K562 (cell line): ENCODE measurements around the gene DLX6. TPM values are rescaled to one million over a fixed set of nuclear protein-coding genes. Genes with fewer than 3 reads are reported as not detected.

Experiments used
- ATAC-seq: fragments of 200-7000 bp; cut with Tn5 transposase; 3 replicates; pipeline ENCODE4 v1.9.1; 2020; ENCODE audit warnings: moderate library complexity
- BruUV-seq: library from RNA; stranded (reverse); fragments of 400-500 nt; replicated peaks from 2 replicates; lab custom pipeline; 2021; lab: Mats Ljungman, UMichigan
- CTCF ChIA-PET: fragments of 300-600 bp; formaldehyde crosslinking; extraction: SDS; loops from one replicate; lab custom pipeline; 2021; ENCODE audit warnings: low intra/inter-chr PET ratio; lab: Yijun Ruan, JAX
- POLR2A ChIA-PET: fragments of 300-600, 350-650 bp; sonication (Branson Sonifier 250); formaldehyde crosslinking; extraction: SDS; loops from one replicate; lab custom pipeline; 2021; ENCODE audit warnings: antibody characterized with exemption, inconsistent platforms; lab: Yijun Ruan, JAX
- DNase-seq, 4 experiments: peaks; one replicate each; pipeline versions ENCODE4 v3.0.0 to v3.0.0-alpha.2; 2011 to 2018; ENCODE audit warnings: low spot score in 3 of 4, mixed read lengths in 3 of 4; ENCODE audit errors: extremely low read depth in 1 of 4
- FAIRE-seq: peaks from 2 replicates; lab custom pipeline; 2011; peaks lifted over from hg19 to GRCh38; lab: Jason Lieb, UNC
- H2AFZ ChIP-seq: 2 replicates; pipeline ENCODE4 v1.6.0; 2011; ENCODE audit warnings: low read depth, low read length, control low read depth, inconsistent platforms
- H3K27ac ChIP-seq: fragments of 200-600 bp; 3 replicates; pipeline ENCODE4 v1.8.0; 2011; ENCODE audit warnings: low read depth, mild to moderate bottlenecking, control low read depth, inconsistent platforms, low read length, moderate library complexity, mixed read lengths; ENCODE audit errors: extremely low read depth
- H3K27me3 ChIP-seq, 2 experiments: fragments of 300-600 bp in 1 of 2; 2 replicates in 1 of 2; 3 replicates in 1 of 2; pipeline versions ENCODE4 v1.6.0 to v1.8.0; 2011; ENCODE audit warnings: inconsistent platforms in 2 of 2, low read length in 2 of 2, mild to moderate bottlenecking in 1 of 2, mixed read lengths in 1 of 2, moderate library complexity in 1 of 2; ENCODE audit not compliant: control insufficient read depth in 2 of 2, insufficient read depth in 2 of 2
- H3K36me3 ChIP-seq: fragments of 300-600 bp; 3 replicates; pipeline ENCODE4 v1.8.0; 2011; ENCODE audit warnings: mild to moderate bottlenecking, low read length, inconsistent platforms; ENCODE audit not compliant: control insufficient read depth, insufficient read depth
- H3K4me1 ChIP-seq, 2 experiments: fragments of 200-600 bp in 1 of 2; replicated peaks in 1 of 2; 2 replicates in 1 of 2; 3 replicates in 1 of 2; pipeline versions ENCODE4 v1.5.1 to v1.8.0; 2011; ENCODE audit warnings: inconsistent platforms in 2 of 2, low read length in 2 of 2, mild to moderate bottlenecking in 1 of 2, mixed read lengths in 1 of 2, moderate library complexity in 1 of 2; ENCODE audit not compliant: control insufficient read depth in 2 of 2, insufficient read depth in 2 of 2
- H3K4me2 ChIP-seq: 2 replicates; pipeline ENCODE4 v1.6.1; 2011; ENCODE audit warnings: low read length, control low read depth, inconsistent platforms, mixed read lengths; ENCODE audit not compliant: insufficient read depth
- H3K4me3 ChIP-seq: fragments of 200-600 bp; sonication (generic), shearing (Covaris generic); 2 replicates; pipeline ENCODE4 v1.5.1; 2016; ENCODE audit warnings: control low read depth, inconsistent platforms
- H3K79me2 ChIP-seq: fragments of 200-600 bp; 3 replicates; pipeline ENCODE4 v1.8.0; 2011; ENCODE audit warnings: low read length, inconsistent platforms; ENCODE audit not compliant: control insufficient read depth, insufficient read depth
- H3K9ac ChIP-seq, 2 experiments: 2 replicates each; pipeline versions ENCODE4 v1.6.0 to v1.6.1; 2011; ENCODE audit warnings: low read depth in 2 of 2, low read length in 2 of 2, control low read depth in 1 of 2, inconsistent platforms in 1 of 2, mild to moderate bottlenecking in 1 of 2, mixed read lengths in 1 of 2; ENCODE audit not compliant: insufficient read depth in 1 of 2
- H3K9me1 ChIP-seq: one replicate; pipeline ENCODE4 v1.6.0; 2011; ENCODE audit warnings: inconsistent platforms, mild to moderate bottlenecking, low read length, moderate library complexity; ENCODE audit not compliant: control insufficient read depth, insufficient read depth
- H3K9me3 ChIP-seq: replicated peaks from 2 replicates; pipeline ENCODE4 v1.5.1; 2011; ENCODE audit warnings: low read depth, low read length, inconsistent platforms; ENCODE audit not compliant: control insufficient read depth, insufficient read depth
- H4K20me1 ChIP-seq: replicated peaks from 2 replicates; pipeline ENCODE4 v1.6.1; 2011; ENCODE audit warnings: low read length, inconsistent platforms, mixed read lengths; ENCODE audit not compliant: control insufficient read depth, insufficient read depth
- ADNP ChIP-seq: fragments of 200-800 bp; sonication (Bioruptor generic); IDR thresholded peaks from 2 replicates; pipeline ENCODE4 v1.6.1; 2016; ENCODE audit warnings: missing genetic modification characterization, missing compliant biosample characterization
- DACH1 ChIP-seq: fragments of 450-650 bp; IDR thresholded peaks from 2 replicates; pipeline ENCODE4 v1.6.1; 2018; ENCODE audit not compliant: partially characterized antibody
- EWSR1 ChIP-seq: fragments of 450-650 bp; IDR thresholded peaks from 2 replicates; pipeline ENCODE4 v1.6.1; 2018; ENCODE audit warnings: borderline replicate concordance, mild to moderate bottlenecking, low read depth, moderate library complexity; ENCODE audit not compliant: partially characterized antibody
- FOXJ2 ChIP-seq: fragments of 200-800 bp; sonication (Bioruptor generic); IDR thresholded peaks from 2 replicates; pipeline ENCODE4 v1.6.1; 2016; ENCODE audit warnings: missing genetic modification characterization, missing compliant biosample characterization
- GATAD2B ChIP-seq: fragments of 450-650 bp; IDR thresholded peaks from 2 replicates; pipeline ENCODE4 v1.6.1; 2017; ENCODE audit warnings: mild to moderate bottlenecking, borderline replicate concordance
- KLF10 ChIP-seq: fragments of 250-450 bp; sonication (Bioruptor Pico); IDR thresholded peaks from 2 replicates; pipeline ENCODE4 v1.6.1; 2021; ENCODE audit warnings: matching md5 sums
- LCOR ChIP-seq: sonication (generic); formaldehyde crosslinking; IDR thresholded peaks from 2 replicates; pipeline ENCODE4 v1.8.0; 2022; ENCODE audit warnings: mild to moderate bottlenecking, missing genetic modification reagents
- MEF2D ChIP-seq: conservative IDR thresholded peaks from 2 replicates; pipeline ENCODE4 v1.6.1; 2016; ENCODE audit warnings: low read depth, missing genetic modification characterization, missing compliant biosample characterization
- RBM34 ChIP-seq: fragments of 200-400 bp; formaldehyde crosslinking; IDR thresholded peaks from 2 replicates; pipeline ENCODE4 v1.6.1; 2018; ENCODE audit warnings: low read length, borderline replicate concordance; ENCODE audit not compliant: insufficient read depth
- RFX7 ChIP-seq: fragments of 250-450 bp; sonication (Bioruptor Pico); IDR thresholded peaks from 2 replicates; pipeline ENCODE4 v1.5.1; 2021; ENCODE audit warnings: mild to moderate bottlenecking
- ZFP36 ChIP-seq: fragments of 150-350 bp; IDR thresholded peaks from 2 replicates; pipeline ENCODE4 v1.6.1; 2018; ENCODE audit warnings: low read length, low read depth; ENCODE audit not compliant: partially characterized antibody
- ZNF212 ChIP-seq: fragments of 450-650 bp; formaldehyde crosslinking; IDR thresholded peaks from 2 replicates; pipeline ENCODE4 v1.4.0; 2020; ENCODE audit warnings: mild to moderate bottlenecking
- ZNF512 ChIP-seq: IDR thresholded peaks from 2 replicates; pipeline ENCODE4 v1.6.1; 2016; ENCODE audit warnings: missing genetic modification characterization, missing compliant biosample characterization
- ZNF592 ChIP-seq: fragments of 450-650 bp; IDR thresholded peaks from 2 replicates; pipeline ENCODE4 v1.6.1; 2017; ENCODE audit warnings: antibody characterized with exemption, mild to moderate bottlenecking
- ZNF707 ChIP-seq: fragments of 250-450 bp; sonication (Bioruptor Pico); conservative IDR thresholded peaks from 2 replicates; pipeline ENCODE4 v1.8.0; 2022; ENCODE audit warnings: inconsistent platforms, mild to moderate bottlenecking, moderate library complexity
- WGBS: fragments of 100-300 bp; shearing (Covaris generic); methylation state at CpG from one replicate; pipeline ENCODE4 v1.1.6; 2016; ENCODE audit warnings: low coverage, mixed read lengths; ENCODE audit not compliant: insufficient coverage; ENCODE audit errors: missing lambda C conversion rate; 5-methylcytosine and 5-hydroxymethylcytosine counted together
- in situ Hi-C: fragments of 300-500 bp; cut with MboI; formaldehyde crosslinking; loops from 4 replicates; pipeline ENCODE4 v1.15.0; 2018; ENCODE audit warnings: inconsistent platforms, mixed read lengths
- intact Hi-C: fragments of 100-400 bp; cut with micrococcal nuclease; formaldehyde crosslinking; loops from 2 replicates; pipeline ENCODE4 v1.14.2; 2022
- polyA plus RNA-seq, 8 experiments: library from polyadenylated mRNA; depleted of rRNA in 4 of 8; stranded (reverse) in 5 of 8; unstranded in 3 of 8; fragments of >200 nt; fragmentation: Nextera tagmentation in 2 of 8; fragmentation: Illumina TruSeq in 1 of 8; extraction: Ambion mirVana in 2 of 8; extraction: Trizol in 1 of 8; gene quantifications; 2 replicates each; pipeline versions ENCODE4 v1.2.1 to v1.2.3, GENCODE V29; 2011 to 2014; ENCODE audit warnings: inconsistent platforms in 1 of 8, missing spikeins in 1 of 8
- total RNA-seq, 7 experiments: library from RNA; depleted of rRNA in 6 of 7; stranded (reverse); fragments of >200 nt in 6 of 7; fragmentation: Illumina TruSeq in 2 of 7; extraction: Trizol in 2 of 7; gene quantifications; 2 replicates each; pipeline versions ENCODE4 v1.2.1 to v1.2.3, GENCODE V29; 2011 to 2021; ENCODE audit warnings: low replicate concordance in 1 of 7

Gene DLX6
- total and polyA plus RNA-seq, 9 of the 15 experiments (the other 6 are each of a cell fraction or from before 2014, with no cell fraction given): not detected

- no peak for TF ChIP-seq LCOR (CRISPR knock-in tag)
- no peak for TF ChIP-seq ZNF707 (CRISPR knock-in tag)
- TF ChIP-seq, all 486 proteins: peak for 0
Measured at GRCh38 chr7:97017192-97018125, 12.1 kb downstream of the DLX6 start (continued).

GRCh38 chr7:97018126-97018601, 12.8 kb downstream of the DLX6 start:
- no peak for FAIRE-seq
- ChIA-PET POLR2A (interaction anchor here (1.0 kb wide), 1 partner anchor 8 kb away, joined by 3 read pairs; no protein-coding TSS in a partner anchor), CTCF (no interaction called here)
- H3K9ac ChIP-seq: no peak overlapping the region
- H3K9me3 ChIP-seq: no peaks in the 10 kb centered on the region
- no peak overlapping the region for H3K4me3 ChIP-seq
- peaks cover 0 to 18% of the 10 kb centered on the region in 2 experiments; a peak in 1 of 5 replicates for H3K4me1 ChIP-seq
- BruUV-seq: no TSS peak
- no peak for DNase-seq
- intact Hi-C loops (no loop called here), in situ Hi-C loops (no loop called here)
- no peaks in the 10 kb centered on the region for H3K9me1 ChIP-seq
- 10% methylated on average over 18 of the region's 22 CpGs for WGBS
- no peak overlapping the region for H3K4me2 ChIP-seq
- no peak for ATAC-seq
- no peak overlapping the region for H3K27ac ChIP-seq
- no peak overlapping the region for H2AFZ ChIP-seq
- no peaks in the 10 kb centered on the region for H4K20me1 ChIP-seq
- H3K27me3 ChIP-seq: peaks cover 69 to 73% of the 10 kb centered on the region in 2 experiments
- H3K36me3 ChIP-seq: no peaks in the 10 kb centered on the region
- H3K79me2 ChIP-seq: no peaks in the 10 kb centered on the region
- no peak for TF ChIP-seq ZNF512 (tag)
- TF ChIP-seq ZFP36: no peak
- no peak for TF ChIP-seq GATAD2B
- no peak for TF ChIP-seq RBM34
- no peak for TF ChIP-seq RFX7 (CRISPR knock-in tag)
- no peak for TF ChIP-seq DACH1
- no peak for TF ChIP-seq ADNP (tag)
- no peak for TF ChIP-seq FOXJ2 (tag)
- no peak for TF ChIP-seq KLF10 (CRISPR knock-in tag)
- TF ChIP-seq ZNF592: no peak
- TF ChIP-seq EWSR1: no peak
- TF ChIP-seq ZNF212 (CRISPR knock-in tag): no peak
- TF ChIP-seq MEF2D: no peak
